Activated CD4-positive, alpha-beta T cell treated with anti-CD3 and anti-CD28 coated beads, Interleukin-2, amount 50 U/mL, for 4 hours (primary cell): ENCODE measurements around the gene PRM3.

Experiments used
- DNase-seq, 2 experiments: peaks; one replicate each; pipeline ENCODE4 v3.0.0-alpha.2; 2020

Gene PRM3

GRCh38 chr16:11272921-11273720 lies at the start of gene PRM3:
Gene PRM3 (minus strand): TSS chr16:11273629. CDS start chr16:11273595, 34 bp downstream.
- DNase-seq, result no peak

GRCh38 chr16:11322823-11323222 lies 49.4 kb upstream of the PRM3 start:
- no peak for DNase-seq

- DNase-seq, result no peak
Observed at GRCh38 chr16:11321662-11322061, 48.2 kb upstream of the PRM3 start.

- DNase-seq, result no peak
Observed at GRCh38 chr16:11320170-11320569, 46.7 kb upstream of the PRM3 start.

- no peak for DNase-seq
Observed at GRCh38 chr16:11319529-11320146, 46.2 kb upstream of the PRM3 start.

- no peak for DNase-seq
Observed at GRCh38 chr16:11318817-11319216, 45.4 kb upstream of the PRM3 start.

- no peak for DNase-seq
Observed at GRCh38 chr16:11316331-11317015, 43.0 kb upstream of the PRM3 start.

GRCh38 chr16:11315510-11315909 lies 42.1 kb upstream of the PRM3 start:
- DNase-seq, result no peak

- DNase-seq, result no peak
Observed at GRCh38 chr16:11314309-11314894, 41.0 kb upstream of the PRM3 start.

GRCh38 chr16:11313493-11314308 lies 40.3 kb upstream of the PRM3 start:
- DNase-seq, result no peak

GRCh38 chr16:11312718-11313492 lies 39.5 kb upstream of the PRM3 start:
- DNase-seq, result peak in 1 of 2 experiments; percentile 8

GRCh38 chr16:11310997-11311561 lies 37.6 kb upstream of the PRM3 start:
- no peak for DNase-seq

- DNase-seq, result no peak
Observed at GRCh38 chr16:11310634-11310977, 37.2 kb upstream of the PRM3 start.

GRCh38 chr16:11309895-11310633 lies 36.6 kb upstream of the PRM3 start:
- DNase-seq, result no peak

GRCh38 chr16:11308493-11309283 lies 35.3 kb upstream of the PRM3 start:
- DNase-seq, result no peak

- DNase-seq, result no peak
Observed at GRCh38 chr16:11307639-11308492, 34.4 kb upstream of the PRM3 start.

GRCh38 chr16:11306997-11307638 lies 33.7 kb upstream of the PRM3 start:
- DNase-seq, result no peak

GRCh38 chr16:11306381-11306780 lies 33.0 kb upstream of the PRM3 start:
- DNase-seq, result no peak
